ENCODE data around the gene GNG7. TPM values are rescaled to one million over a fixed set of nuclear protein-coding genes. Genes with fewer than 3 reads are reported as not detected.
"Not testable (repeated sequence)": the region's sequence is repeated elsewhere in the genome, so short reads cannot be mapped to it uniquely, and the experiment has no call there.

Gene GNG7
- polyA plus RNA-seq, 3 donors = 1.1 to 1.6 (median 1.3) TPM

GRCh38 chr19:2605889-2606288 lies 96.6 kb downstream of the GNG7 start:
- H2AFZ ChIP-seq (ENCODE audit: insufficient read depth, low read depth, low read length, poor library complexity, severe bottlenecking); H3K4me3 ChIP-seq (replicated peaks in 1 of 3; ENCODE audit: low read depth in 2 of 3, low read length in 3 of 3); intact Hi-C loops (cut with micrococcal nuclease); H4K20me1 ChIP-seq (ENCODE audit: insufficient read depth, low read length); H3K79me2 ChIP-seq (ENCODE audit: insufficient read depth, low read length); H3K27ac ChIP-seq (ENCODE audit: low read depth in 1 of 2, low read length in 2 of 2); H3K27me3 Mint-ChIP-seq (ENCODE audit: low read depth in 3 of 3); H3K4me3 Mint-ChIP-seq; H3K9me3 Mint-ChIP-seq; DNase-seq; H3K4me1 ChIP-seq (ENCODE audit: control insufficient read depth in 1 of 2, insufficient read depth in 2 of 2, low read length in 2 of 2); H3K36me3 Mint-ChIP-seq; H3K9me3 ChIP-seq (replicated peaks in 1 of 2; ENCODE audit: control insufficient read depth in 1 of 2, insufficient read depth in 1 of 2, low read length in 2 of 2); H3K4me1 Mint-ChIP-seq; H3K27me3 ChIP-seq (ENCODE audit: control insufficient read depth in 2 of 2, insufficient read depth in 2 of 2, low read length in 2 of 2); H3K36me3 ChIP-seq (replicated peaks in 1 of 2; ENCODE audit: control insufficient read depth in 1 of 2, insufficient read depth in 2 of 2, low read length in 2 of 2); H3K9ac ChIP-seq (ENCODE audit: insufficient read depth, low read length, poor library complexity, severe bottlenecking); H3K27ac Mint-ChIP-seq; H3K4me2 ChIP-seq (replicated peaks; ENCODE audit: extremely low read depth, low read length, poor library complexity, severe bottlenecking): not testable (repeated sequence)
- WGBS (ENCODE audit: insufficient coverage) = 90% methylated on average over 5 of the region's 9 CpGs

- Histone ChIP-seq H3K79me2 (ENCODE audit: insufficient read depth, low read length) (no peaks in the 10 kb centered on the region), H4K20me1 (ENCODE audit: insufficient read depth, low read length) (no peaks in the 10 kb centered on the region), H2AFZ (ENCODE audit: insufficient read depth, low read depth, low read length, poor library complexity, severe bottlenecking) (no peak overlapping the region), H3K9ac (ENCODE audit: insufficient read depth, low read length, poor library complexity, severe bottlenecking) (no peak overlapping the region), H3K27ac (ENCODE audit: low read depth in 1 of 2, low read length in 2 of 2) (no peak overlapping the region), H3K9me3 (replicated peaks in 1 of 2; ENCODE audit: control insufficient read depth in 1 of 2, insufficient read depth in 1 of 2, low read length in 2 of 2) (no peaks in the 10 kb centered on the region), H3K4me3 (replicated peaks in 1 of 3; ENCODE audit: low read depth in 2 of 3, low read length in 3 of 3) (no peak overlapping the region), H3K4me2 (replicated peaks; ENCODE audit: extremely low read depth, low read length, poor library complexity, severe bottlenecking) (no peak overlapping the region), H3K27me3 (ENCODE audit: control insufficient read depth in 2 of 2, insufficient read depth in 2 of 2, low read length in 2 of 2) (no peaks in the 10 kb centered on the region), H3K36me3 (replicated peaks in 1 of 2; ENCODE audit: control insufficient read depth in 1 of 2, insufficient read depth in 2 of 2, low read length in 2 of 2) (no peaks in the 10 kb centered on the region), H3K4me1 (ENCODE audit: control insufficient read depth in 1 of 2, insufficient read depth in 2 of 2, low read length in 2 of 2) (no peaks in the 10 kb centered on the region)
- no peak for TF ChIP-seq CTCF (IDR thresholded peaks at IDR 0.05)
- 100% methylated on average over 2 of the region's 8 CpGs for WGBS (ENCODE audit: insufficient coverage)
- no peak overlapping the region for H3K4me3 Mint-ChIP-seq
- peaks cover 0 to 5% (median 0%) of the 10 kb centered on the region in 7 donors for H3K9me3 Mint-ChIP-seq
- DNase-seq = no peak
- peaks cover 0 to 2% of the 10 kb centered on the region in 2 donors for H3K36me3 Mint-ChIP-seq
- peaks cover 0 to 2% (median 1%) of the 10 kb centered on the region in 3 donors for H3K27me3 Mint-ChIP-seq (ENCODE audit: low read depth in 3 of 3)
- no peaks in the 10 kb centered on the region for H3K4me1 Mint-ChIP-seq
- H3K27ac Mint-ChIP-seq = no peak overlapping the region
- intact Hi-C loops (cut with micrococcal nuclease) = loop anchor here in 1 of 2 donors (5.0 kb wide), 1 partner anchor 32 kb away; no protein-coding TSS in a partner anchor
Measured at GRCh38 chr19:2604747-2605329, 97.7 kb downstream of the GNG7 start.
